ENCODE data around the gene CNTF. TPM values are rescaled to one million over a fixed set of nuclear protein-coding genes. Genes with fewer than 3 reads are reported as not detected.
"Not testable (repeated sequence)": the region's sequence is repeated elsewhere in the genome, so short reads cannot be mapped to it uniquely, and the experiment has no call there.

CNTF gene, protein sequence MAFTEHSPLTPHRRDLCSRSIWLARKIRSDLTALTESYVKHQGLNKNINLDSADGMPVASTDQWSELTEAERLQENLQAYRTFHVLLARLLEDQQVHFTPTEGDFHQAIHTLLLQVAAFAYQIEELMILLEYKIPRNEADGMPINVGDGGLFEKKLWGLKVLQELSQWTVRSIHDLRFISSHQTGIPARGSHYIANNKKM
- 0.60 TPM for total RNA-seq

DNA sequence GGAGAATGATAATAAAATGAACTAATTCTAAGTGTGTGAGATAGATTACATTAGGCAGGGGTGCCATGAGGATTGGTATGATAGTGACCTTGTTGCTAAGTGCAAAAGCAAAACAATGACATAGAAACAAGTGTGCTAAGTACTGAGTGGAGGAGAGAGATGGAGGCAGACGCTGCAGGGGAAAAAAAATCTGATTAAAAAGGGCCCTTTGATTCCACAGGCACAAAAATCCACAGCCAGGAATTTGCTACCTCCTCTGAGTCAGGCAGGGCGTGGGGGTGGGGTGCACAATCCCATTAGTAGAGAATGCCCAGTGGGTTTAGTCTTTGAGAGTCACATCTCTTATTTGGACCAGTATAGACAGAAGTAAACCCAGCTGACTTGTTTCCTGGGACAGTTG, at the start of gene CNTF:
Gene CNTF, plus strand, starts transcription at position 322 of the 400 bp plus-strand sequence. CDS start 88 bp downstream, outside the sequence.
- DNase-seq (ENCODE audit: low spot score): no peak

DNA sequence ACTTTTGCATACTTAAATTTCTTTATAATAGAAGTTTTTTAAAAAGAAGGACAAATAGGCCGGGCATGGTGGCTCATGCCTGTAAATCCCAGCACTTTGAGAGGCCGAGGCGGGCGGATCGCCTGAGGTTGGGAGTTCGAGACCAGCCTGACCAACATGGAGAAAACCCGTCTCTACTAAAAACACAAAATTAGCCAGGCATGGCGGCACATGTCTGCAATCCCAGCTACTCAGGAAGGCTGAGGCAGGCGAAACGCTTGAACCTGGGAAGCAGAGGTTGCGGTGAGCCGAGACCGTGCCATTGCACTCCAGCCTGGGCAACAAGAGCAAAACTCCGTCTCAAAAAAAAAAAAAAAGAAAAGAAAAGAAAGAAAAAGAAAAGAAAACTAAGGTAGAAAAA, 49.6 kb upstream of the CNTF start:
- not testable (repeated sequence) for DNase-seq (ENCODE audit: low spot score)

DNA sequence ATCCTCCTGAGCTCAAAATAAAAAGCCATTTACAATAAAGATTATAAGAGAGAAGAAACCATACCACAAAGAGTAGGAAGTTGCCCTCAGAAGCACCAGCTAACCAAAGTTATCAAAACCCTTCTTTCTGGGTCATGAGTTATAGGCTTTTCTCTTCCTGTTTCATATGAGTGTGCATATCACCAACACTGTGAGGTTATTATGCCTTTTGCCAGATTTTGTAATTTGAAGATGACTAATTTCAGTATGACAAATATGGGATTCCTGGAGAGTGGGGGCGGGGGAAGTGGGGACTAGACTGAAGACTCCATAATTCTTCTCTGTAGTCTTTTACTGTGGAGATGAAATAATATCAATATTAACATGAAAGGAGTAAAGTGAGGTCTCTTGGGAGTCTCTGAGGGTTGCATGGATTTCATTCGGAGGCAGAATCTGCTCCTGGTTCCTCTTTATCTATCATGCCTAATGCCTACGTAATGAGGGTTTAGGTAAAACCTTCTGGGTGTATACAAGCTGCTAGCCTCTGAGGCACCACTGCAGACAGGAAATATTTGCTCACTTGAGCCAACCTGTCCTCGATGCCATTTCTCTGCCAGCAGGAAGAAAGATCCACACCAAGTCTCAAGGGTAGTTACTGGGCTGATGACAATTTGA, 48.9 kb upstream of the CNTF start:
- no peak for DNase-seq (ENCODE audit: low spot score)

DNA sequence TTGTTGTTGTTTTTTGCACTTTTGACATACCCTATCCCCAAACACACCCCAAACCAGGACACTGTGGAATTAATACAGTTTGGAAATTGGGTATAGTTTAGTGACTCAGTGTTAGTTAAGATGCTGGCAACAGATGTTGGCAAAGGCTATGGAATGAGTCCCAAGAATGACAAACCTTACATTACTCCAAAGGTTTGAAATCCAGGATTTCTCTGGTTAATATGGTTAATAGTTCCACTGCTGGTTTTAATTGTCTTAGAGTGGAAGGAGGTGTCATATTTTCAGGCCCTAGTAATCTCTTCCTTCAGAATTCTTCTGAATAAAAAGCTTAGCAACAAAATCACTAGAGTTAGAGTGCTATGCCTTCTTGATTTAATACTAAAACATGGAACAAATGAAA, 47.6 kb upstream of the CNTF start:
- no peak for DNase-seq (ENCODE audit: low spot score)

DNA sequence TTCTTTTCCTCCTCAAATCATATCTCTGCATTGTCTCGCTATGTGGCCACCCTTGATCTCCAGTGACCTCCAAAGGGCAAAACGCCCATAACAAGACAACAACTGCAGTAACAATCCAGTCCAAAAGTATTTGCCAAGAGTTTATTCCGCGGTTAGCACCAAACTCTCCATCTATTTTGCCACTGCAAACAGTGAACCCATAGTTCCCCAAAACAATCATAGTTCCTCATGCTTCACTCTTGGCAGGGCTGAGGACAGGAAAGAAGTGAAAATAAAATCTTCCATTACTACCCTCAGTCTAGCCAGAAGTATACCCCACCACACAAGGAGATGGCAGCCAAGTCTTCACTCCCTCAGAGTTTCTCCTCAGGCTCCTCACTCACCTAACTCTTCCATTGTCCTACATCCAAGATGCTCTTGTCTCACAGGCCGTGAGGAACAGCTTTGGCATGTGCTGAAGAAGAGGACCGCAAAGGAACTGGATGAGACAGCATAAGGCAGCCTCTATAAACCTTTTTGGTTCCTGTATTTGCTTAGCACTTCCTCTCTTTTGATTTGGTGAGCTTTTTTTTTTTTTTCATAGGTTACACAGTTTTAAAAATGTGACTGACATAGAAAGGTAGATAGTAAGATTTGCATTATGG, 47.0 kb upstream of the CNTF start, which contains the start of gene LPXN:
Gene LPXN, minus strand, starts transcription at position 480 of the 644 bp plus-strand sequence. Its CDS starts 84 bp downstream, at position 396.
- DNase-seq (ENCODE audit: low spot score): no peak

DNA sequence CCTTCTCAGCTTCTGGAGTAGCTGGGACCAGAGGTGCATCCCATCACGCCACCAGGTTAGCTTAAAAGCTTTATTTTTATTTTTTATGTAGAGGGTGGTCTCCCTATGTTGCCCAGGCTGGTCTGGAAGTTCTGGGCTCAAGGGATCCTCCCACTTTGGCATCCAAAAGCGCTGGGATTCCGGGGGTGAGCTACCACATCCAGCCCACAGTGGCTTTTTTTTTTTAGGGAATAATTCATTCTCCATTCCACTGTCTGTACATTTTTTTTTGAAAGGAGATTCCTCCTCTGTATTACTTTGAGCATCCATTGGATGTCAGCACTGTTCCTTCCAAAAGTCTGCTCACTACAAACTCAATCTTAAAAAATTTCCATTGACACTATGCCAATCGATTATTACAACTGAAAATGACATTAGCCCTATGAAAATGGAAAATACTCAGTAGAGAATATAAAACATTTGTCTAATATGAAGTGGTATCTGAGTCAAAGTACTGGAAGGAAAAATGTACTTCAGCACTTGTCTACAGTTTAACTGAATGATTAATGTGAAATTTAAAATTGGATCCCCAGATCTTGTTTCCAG, 45.5 kb upstream of the CNTF start:
- no peak for DNase-seq (ENCODE audit: low spot score)

DNA sequence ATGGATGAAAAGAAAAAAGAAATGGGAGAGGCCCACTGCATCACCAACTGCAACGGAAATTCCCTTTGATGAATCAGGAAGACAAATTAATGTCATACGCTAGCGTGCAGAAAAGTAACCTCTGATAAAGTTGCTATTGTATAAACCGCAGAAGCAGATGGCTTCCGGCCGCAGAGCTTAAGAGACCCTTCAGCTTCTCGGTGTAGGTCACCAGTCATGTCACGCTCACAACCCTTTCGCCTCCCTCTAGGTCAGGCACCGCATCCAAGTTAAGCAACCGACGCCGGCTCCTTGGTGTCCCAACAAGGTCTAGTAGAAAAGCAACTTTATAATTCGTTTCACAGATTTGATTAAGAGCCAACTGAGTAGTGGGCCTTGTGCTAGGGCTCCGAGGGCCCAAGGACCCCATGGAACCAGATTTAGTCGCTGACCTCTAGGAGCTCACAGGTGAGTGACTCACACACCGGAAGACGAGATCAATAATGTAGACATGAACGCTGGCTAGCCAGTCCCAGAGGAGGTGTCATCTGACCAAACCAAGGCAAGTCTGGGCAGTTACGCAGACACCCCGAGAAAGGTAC, 44.8 kb upstream of the CNTF start:
- DNase-seq (ENCODE audit: low spot score): peak; percentile 50

DNA sequence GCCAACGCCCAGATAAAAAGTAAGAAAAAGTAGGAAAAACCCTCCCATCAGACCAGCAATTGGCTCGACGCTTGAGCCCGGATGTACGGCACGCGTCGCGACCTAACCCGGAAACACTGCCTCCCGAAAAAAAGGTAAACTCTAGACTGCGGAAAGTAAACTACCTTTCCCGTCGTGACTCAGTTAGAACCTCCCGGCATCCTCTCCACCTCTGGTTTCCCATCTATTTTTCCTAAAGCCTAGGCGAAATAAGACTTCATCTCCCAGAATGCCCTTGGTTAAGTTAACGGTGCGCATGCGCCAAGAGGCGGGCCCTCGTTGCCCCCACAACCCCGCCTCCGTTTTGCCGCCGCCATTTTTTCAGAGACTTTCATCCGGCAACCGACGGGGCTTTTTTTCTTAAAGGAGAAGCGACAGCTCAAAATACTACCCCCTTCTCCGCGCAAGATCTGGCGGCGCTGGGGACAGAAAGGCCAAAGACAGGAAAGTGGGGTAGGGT, 44.3 kb upstream of the CNTF start:
- DNase-seq (ENCODE audit: low spot score): peak; percentile 97

DNA sequence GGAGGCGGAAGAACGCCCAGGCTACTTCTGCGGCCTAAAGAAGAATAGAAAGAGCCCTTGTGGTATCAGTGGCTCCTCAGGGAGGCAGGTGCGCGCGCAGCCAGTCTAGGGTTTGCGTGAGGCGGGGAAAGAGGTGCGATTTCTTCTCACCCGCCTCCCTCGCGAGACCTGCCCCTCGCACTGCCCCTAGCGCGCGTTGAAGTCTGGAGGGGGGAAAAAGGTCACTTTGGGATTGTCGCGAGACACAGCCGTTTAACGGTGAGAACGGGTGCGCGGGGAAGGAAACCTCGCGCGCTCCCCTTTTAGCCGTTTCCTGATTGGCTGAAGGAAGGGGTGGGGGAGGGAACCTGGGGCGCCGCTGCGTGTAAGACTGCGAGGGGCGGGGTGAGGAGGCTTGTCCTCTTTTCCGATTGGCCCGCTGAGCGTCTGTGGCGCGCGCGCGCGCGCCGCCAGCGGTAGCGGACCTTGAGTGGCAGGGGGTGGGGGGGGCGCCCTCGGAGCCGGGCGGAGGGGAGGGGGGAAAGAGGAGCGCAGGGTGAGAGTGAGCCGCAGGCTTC, 43.8 kb upstream of the CNTF start, which contains the start of gene ZFP91:
Gene ZFP91, plus strand, starts transcription at position 429 of the 557 bp plus-strand sequence. CDS start 219 bp downstream, outside the sequence.
- peak; percentile 98 for DNase-seq (ENCODE audit: low spot score)

DNA sequence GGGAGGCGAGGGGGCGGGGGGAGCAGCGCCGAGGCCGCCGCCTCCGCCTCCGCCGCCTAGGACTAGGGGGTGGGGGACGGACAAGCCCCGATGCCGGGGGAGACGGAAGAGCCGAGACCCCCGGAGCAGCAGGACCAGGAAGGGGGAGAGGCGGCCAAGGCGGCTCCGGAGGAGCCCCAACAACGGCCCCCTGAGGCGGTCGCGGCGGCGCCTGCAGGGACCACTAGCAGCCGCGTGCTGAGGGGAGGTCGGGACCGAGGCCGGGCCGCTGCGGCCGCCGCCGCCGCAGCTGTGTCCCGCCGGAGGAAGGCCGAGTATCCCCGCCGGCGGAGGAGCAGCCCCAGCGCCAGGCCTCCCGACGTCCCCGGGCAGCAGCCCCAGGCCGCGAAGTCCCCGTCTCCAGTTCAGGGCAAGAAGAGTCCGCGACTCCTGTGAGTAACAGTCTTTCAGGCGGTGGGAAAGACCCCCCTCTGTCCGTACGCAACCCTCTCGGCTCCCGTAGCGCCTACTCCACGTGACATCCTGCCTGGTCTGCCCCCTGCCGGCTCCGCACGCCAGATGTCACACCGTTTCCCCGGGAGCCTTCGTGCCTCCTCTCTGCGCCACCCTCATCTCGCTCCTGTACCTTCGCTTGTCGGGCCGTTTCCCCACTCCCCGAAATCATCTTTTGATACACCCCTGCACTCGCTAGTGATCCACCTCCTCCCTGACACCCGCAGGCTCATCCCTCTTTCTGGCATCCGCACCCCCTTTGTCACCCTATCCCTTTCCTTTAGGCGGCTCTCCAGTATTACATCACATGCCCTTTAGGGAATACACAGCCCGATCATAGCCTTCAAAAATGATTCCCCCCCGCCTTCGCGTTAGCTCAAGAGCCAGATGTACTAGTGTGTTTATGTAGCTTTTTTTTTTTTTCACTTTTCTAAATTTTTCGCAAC, 43.0 kb upstream of the CNTF start:
- DNase-seq (ENCODE audit: low spot score): peak; percentile 93

DNA sequence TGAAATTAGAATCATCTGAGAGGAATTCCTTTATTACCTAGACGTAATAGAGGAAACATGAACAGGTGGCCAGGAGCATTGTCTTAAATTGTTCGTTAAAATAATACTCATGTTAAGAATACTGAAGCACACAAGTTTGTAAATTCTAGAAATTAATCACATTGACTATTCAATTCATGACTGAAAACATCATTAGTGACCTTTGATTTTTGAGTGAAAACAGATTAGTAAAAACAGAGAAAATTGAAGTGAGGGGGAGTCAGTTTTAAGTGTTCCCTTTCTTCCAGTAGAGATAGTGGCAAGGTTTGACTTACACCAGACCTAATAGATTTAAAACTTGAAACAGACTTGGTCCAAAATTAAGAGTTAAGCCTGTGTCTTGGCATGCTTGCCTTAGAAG, 42.2 kb upstream of the CNTF start:
- no peak for DNase-seq (ENCODE audit: low spot score)

DNA sequence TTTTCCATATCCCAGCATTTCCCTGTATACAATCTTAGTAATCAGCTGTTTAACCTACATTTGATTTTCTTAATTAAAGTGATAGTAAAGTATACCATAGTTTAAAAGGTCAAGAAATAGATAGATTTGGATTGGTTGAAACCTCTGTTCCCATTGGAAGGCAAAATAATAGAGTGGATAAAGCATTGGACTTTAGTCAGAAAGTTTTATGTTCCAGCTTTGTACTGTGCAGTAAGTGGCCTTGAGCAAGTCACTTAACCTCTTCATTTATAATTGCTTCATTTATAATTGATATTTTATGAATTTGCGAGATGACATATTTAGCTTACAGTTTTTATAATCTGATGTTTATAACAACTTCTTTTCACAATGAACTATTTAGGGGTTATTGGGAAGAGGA, 40.0 kb upstream of the CNTF start:
- no peak for DNase-seq (ENCODE audit: low spot score)

DNA sequence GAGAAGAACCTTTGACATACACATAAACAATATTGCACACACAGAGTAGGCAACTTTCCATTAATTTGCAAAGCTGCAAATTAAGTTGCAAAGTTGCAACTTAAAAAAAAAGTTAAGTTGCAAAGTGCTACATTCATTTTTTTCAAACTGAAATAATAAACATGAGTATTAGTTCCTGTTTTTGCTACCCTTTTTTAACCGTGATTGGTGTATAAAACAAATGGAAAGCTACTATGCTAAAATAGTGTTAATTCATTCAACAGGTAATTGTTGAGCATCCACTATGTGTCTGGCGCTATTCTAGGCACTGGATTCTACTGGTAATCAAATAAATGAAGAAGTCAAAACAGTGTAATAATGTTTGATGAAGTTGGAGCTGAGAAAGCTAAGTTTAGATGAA, 35.5 kb upstream of the CNTF start:
- no peak for DNase-seq (ENCODE audit: low spot score)

DNA sequence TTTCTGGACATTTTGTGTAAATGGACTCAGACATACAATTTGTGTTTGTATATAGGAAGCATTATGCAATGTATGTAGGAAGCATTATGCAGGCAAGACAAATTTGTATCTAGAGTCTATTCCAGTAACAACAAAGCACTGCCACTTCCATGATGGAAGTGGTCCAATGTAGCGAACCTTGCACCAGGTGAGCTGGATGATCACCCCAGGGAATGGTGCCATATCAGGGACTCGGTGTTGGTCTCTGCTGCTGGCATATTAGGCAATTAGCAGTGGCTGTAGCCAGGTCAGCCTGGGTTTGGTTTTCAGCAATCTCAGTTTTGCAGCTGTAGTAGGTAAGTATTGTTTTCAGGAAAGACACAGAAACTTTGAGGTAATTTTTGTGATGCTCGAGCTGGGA, 30.8 kb upstream of the CNTF start:
- no peak for DNase-seq (ENCODE audit: low spot score)

DNA sequence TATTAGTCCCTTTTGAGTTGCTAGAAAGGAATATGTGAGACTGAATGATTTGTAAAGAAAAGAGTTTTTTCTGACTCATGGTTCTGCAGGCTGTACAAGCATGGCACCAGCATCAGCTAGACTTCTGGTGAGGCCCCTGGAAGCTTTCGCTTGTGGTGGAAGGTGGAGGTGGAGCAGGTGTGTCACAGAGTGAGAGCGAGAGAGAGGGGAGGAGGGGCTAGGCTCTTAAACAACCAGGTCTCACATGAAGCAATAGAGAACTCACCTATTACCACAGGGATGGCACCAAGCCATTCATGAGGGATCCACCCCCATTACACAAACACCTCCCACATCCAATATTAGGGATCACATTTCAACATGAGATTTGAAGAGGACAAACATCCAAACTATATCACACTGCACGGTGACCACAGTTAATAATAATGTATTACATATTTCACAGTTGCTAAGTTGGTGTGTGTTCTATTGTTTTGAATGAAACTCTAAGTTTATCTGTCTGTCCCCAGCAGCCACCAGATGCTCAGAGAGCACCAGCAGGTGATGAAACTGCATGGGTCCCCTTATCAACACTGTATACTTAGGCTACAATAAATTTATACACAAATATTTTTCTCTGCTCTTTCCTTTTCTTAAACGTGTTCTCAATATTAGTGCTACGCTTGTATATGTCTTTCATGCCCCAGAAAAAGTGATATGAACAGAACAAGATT, 29.5 kb upstream of the CNTF start:
- no peak for DNase-seq (ENCODE audit: low spot score)

DNA sequence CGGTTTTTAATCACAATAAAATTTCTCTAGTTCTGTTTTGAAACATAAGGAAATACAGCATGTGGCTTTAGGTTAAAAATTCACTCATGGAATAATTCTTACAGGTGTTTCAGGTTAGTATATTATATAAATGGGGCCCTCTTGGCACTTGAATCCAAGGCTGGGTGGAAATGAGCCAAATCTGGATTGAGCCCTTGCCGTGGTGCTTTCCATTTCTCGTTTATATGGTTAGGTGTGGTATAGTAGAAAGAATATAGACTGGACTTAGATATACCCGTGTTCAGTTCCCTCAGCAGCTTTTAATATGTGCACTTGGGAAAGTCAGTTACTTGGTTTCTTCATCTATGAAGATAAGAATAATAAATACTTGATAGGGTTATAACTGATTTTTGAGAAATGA, 27.6 kb upstream of the CNTF start:
- DNase-seq (ENCODE audit: low spot score): no peak

DNA sequence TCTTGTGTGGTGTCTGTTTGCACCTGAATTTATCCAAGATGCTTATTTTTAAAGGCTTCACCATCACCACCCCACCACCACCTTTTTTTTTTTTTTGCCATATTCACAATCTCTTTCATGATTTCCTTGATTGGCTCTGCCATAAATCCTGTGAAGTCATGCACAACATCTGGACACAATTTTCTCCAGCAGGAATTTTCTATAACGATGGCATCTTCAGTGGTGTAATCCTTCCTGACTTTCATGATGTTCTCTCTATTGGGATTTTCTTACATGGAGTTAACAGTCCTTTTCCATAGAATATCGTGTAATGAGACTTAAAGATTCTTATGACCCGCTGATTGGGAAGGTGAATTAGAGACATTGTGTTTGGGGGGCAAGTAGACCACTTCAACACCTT, 25.8 kb upstream of the CNTF start:
- DNase-seq (ENCODE audit: low spot score): no peak

DNA sequence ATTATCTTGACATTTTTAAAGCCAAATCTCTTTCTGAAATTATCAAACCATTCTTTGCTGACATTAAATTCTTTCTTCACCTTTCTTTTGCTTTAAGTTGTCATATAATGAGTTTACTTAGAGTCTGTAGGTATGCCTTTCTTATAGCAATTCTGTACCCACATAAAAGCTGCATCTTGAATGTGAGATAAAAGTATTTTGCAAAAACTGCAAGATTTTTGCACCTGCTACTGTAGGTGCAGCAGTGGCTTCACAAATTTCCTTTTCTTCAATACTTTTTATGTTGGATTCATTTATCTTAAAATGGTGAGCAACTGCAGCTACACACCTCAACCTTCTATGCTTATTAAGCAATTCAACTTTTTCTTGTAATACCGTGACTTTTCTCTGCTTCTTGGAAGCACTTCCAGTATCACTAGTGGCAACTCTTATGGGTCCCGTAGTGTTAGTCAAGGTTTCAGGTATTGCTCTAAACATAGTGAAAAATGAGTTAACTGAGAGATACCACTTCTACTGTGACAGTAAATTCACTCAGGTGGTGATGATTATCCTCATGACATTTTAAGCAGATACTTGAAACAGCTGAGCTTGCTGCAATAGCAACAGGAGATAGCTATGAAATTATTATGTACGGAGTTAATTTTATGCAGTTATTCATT, 24.9 kb upstream of the CNTF start:
- DNase-seq (ENCODE audit: low spot score): no peak

DNA sequence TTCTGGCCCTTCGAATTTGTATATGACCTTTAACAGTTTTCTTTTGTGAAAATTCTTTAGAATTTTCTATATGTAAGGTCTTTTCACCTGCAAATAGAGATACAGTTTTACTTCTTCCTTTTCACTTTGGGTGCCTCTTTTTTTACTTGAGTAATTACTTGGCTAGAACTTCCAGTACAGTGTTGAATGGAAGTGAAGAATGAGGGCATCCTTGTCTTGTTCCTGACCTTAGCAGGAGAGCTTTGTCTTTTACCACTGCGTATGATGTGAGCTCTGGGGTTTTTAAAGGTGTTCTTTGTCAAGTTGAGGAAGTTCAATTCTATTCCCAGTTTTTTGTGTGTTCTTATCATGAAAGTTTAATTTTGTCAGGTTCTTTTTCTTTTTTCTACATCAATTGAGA, 22.0 kb upstream of the CNTF start:
- DNase-seq (ENCODE audit: low spot score): no peak

All from mucosa of gallbladder (tissue), 1 donor.